Kidney (tissue), 14 donors: ENCODE measurements around the gene FIP1L1. TPM values are rescaled to one million over a fixed set of nuclear protein-coding genes. Genes with fewer than 3 reads are reported as not detected.

Source experiments
- DNase-seq, 5 donors: peaks; one replicate each; pipeline ENCODE4 v3.0.0-alpha.2; 2013 to 2020
- FAIRE-seq: peaks from 2 replicates; lab custom pipeline; 2012; peaks lifted over from hg19 to GRCh38; lab: Jason Lieb, UNC
- H3K27ac ChIP-seq, 2 donors: one replicate each; pipeline ENCODE4 v1.7.0; 2013; ENCODE audit warnings: low read depth in 2 of 2, low read length in 2 of 2, inconsistent platforms in 1 of 2
- H3K27me3 ChIP-seq: one replicate; pipeline ENCODE4 v1.7.1; 2013; ENCODE audit warnings: low read length, inconsistent platforms; ENCODE audit not compliant: control insufficient read depth, insufficient read depth
- H3K36me3 ChIP-seq, 3 donors: one replicate each; pipeline versions ENCODE4 v1.7.0 to v1.7.1; 2013; ENCODE audit warnings: low read length in 3 of 3, control low read depth in 1 of 3, inconsistent platforms in 1 of 3; ENCODE audit not compliant: insufficient read depth in 3 of 3, control insufficient read depth in 2 of 3
- H3K4me1 ChIP-seq, 3 donors: one replicate each; pipeline versions ENCODE4 v1.7.0 to v1.7.1; 2013; ENCODE audit warnings: low read length in 3 of 3, inconsistent platforms in 1 of 3, low read depth in 1 of 3; ENCODE audit not compliant: control insufficient read depth in 2 of 3, insufficient read depth in 2 of 3
- H3K4me3 ChIP-seq, 3 donors: one replicate each; pipeline versions ENCODE4 v1.7.0 to v1.8.1; 2013; ENCODE audit warnings: low read length in 3 of 3, control low read depth in 1 of 3, inconsistent platforms in 1 of 3
- H3K9ac ChIP-seq, 3 donors: one replicate each; pipeline versions ENCODE4 v1.7.0 to v1.7.1; 2013; ENCODE audit warnings: low read length in 3 of 3, control low read depth in 1 of 3, inconsistent platforms in 1 of 3
- H3K9me3 ChIP-seq, 3 donors: one replicate each; pipeline versions ENCODE4 v1.7.0 to v1.7.1; 2013; ENCODE audit warnings: low read length in 3 of 3, control low read depth in 1 of 3, inconsistent platforms in 1 of 3; ENCODE audit not compliant: control insufficient read depth in 2 of 3, insufficient read depth in 1 of 3
- intact Hi-C: fragments of 100-400 bp; cut with DNase I; formaldehyde crosslinking; loops from one replicate; pipeline ENCODE4 v1.11.1; 2022
- polyA plus RNA-seq: library from polyadenylated mRNA; stranded (reverse); fragments of 350-450 nt; fragmentation: Illumina TruSeq; extraction: RNeasy Lipid Tissue Mini Kit (QIAGEN cat#74804); gene quantifications from one replicate; pipeline ENCODE4 v1.2.3, GENCODE V29; 2014; ENCODE audit warnings: low read depth, low replicate concordance; ENCODE audit not compliant: insufficient read depth
- total RNA-seq: library from RNA; stranded (reverse); fragmentation: NEBNext Ultra II Directional; extraction: Animal tissue kit (Norgen Biotek cat#: 25700); gene quantifications from one replicate; pipeline ENCODE4 v1.2.1, GENCODE V29; 2021
- TF ChIP-seq, protein P1 (sequence below): IDR thresholded peaks from 3 replicates; pipeline ENCODE4 v1.5.1; 2012; ENCODE audit warnings: mild to moderate bottlenecking, moderate library complexity, borderline replicate concordance; ENCODE audit not compliant: insufficient read depth; ENCODE audit errors: extremely low read depth
- donor health status: control.
- donor health status: control.
- donor health status: control.
- donor health status: control.
- donor health status: control.
- donor health status: DM: yes; HTN: yes; CAD: no.
- donor health status: Normal renal cell carcinoma (clear cell type).

Gene FIP1L1
- total and polyA plus RNA-seq, 2 donors from 2014 or later, result 25.5 to 48.0 TPM

DNA sequence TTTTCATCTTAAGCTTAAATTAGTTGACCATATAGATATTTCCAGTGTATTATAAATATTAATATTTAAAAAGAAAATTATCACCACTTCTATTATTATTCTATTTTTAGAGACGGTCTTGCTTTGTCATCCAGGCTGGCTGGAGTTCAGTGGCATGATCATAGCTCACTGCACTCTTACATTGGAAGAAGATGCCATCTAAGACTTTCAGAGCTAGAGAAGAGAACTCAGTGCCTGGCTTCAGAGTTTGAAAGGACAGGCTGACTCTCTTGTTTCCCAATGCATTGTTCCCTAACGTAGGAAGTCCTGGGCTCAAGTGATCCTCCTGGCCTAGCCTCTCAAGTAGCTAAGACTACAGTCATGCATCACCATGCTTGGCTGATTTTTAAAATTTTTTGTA, 75.9 kb downstream of the FIP1L1 start:
- peaks cover 9 to 15% (median 11%) of the 10 kb centered on the region in 3 donors for H3K36me3 ChIP-seq
- intact Hi-C loops, result no loop called here
- no peak for FAIRE-seq
- DNase-seq, result no peak
- H3K4me1 ChIP-seq, result no peaks in the 10 kb centered on the region
- TF ChIP-seq, protein P1, sequence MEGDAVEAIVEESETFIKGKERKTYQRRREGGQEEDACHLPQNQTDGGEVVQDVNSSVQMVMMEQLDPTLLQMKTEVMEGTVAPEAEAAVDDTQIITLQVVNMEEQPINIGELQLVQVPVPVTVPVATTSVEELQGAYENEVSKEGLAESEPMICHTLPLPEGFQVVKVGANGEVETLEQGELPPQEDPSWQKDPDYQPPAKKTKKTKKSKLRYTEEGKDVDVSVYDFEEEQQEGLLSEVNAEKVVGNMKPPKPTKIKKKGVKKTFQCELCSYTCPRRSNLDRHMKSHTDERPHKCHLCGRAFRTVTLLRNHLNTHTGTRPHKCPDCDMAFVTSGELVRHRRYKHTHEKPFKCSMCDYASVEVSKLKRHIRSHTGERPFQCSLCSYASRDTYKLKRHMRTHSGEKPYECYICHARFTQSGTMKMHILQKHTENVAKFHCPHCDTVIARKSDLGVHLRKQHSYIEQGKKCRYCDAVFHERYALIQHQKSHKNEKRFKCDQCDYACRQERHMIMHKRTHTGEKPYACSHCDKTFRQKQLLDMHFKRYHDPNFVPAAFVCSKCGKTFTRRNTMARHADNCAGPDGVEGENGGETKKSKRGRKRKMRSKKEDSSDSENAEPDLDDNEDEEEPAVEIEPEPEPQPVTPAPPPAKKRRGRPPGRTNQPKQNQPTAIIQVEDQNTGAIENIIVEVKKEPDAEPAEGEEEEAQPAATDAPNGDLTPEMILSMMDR, result no peak
- H3K27ac ChIP-seq, result no peak overlapping the region
- no peak overlapping the region for H3K9ac ChIP-seq
- H3K4me3 ChIP-seq, result no peak overlapping the region
- no peaks in the 10 kb centered on the region for H3K27me3 ChIP-seq
- H3K9me3 ChIP-seq, result no peaks in the 10 kb centered on the region

DNA sequence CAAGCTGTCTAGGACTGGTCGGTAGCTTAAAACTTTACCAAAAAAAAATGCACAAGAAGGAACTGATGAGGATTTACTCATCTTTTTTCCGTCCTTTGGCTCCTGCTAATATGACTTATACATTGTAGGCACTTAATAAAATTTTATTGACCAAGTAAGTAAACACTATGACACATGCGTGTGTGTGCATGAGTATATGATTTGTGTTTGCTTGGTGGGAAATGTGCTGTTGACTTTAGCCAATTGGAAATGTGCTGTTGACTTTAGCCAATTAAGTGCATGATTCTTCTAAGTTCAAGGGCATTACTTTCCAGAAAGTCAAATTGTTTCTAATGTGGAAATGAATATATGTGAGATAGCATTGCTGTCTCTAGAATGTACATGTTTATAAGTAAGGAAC, 78.3 kb downstream of the FIP1L1 start:
- TF ChIP-seq, protein P1, result no peak
- Histone ChIP-seq H3K27ac (peak overlapping the region in 1 of 2 donors; percentile 33), H3K27me3 (no peaks in the 10 kb centered on the region), H3K36me3 (peaks cover 11 to 27% (median 14%) of the 10 kb centered on the region in 3 donors), H3K9ac (no peak overlapping the region), H3K4me3 (no peak overlapping the region), H3K4me1 (no peaks in the 10 kb centered on the region), H3K9me3 (no peaks in the 10 kb centered on the region)
- intact Hi-C loops, result no loop called here
- peak in 2 of 5 donors; percentile 13 to 27 for DNase-seq
- no peak for FAIRE-seq

DNA sequence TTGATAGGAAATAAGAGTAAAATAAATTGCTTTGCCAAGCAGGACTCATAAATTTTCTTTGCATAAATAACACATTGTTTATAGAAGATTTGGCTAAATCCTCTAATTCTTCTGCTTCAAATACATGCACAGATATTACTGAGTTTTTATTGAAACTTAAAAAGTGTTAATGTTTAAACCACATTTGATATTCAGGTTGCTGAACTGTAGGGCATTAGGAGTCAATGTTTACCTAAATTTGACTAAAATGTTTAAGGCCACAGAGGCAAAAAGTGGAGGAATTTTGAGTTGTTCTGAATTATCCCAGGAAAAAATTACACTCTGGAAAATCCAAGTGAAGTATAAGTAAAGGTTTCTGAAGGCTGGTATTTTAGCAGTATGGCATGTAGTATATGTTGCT, 78.7 kb downstream of the FIP1L1 start:
- intact Hi-C loops, result no loop called here
- TF ChIP-seq, protein P1, result no peak
- DNase-seq, result no peak
- H3K4me1 ChIP-seq, result no peaks in the 10 kb centered on the region
- peak overlapping the region in 1 of 2 donors; percentile 33 for H3K27ac ChIP-seq
- peak; percentile 19 for FAIRE-seq
- no peak overlapping the region for H3K4me3 ChIP-seq
- H3K9me3 ChIP-seq, result no peaks in the 10 kb centered on the region
- H3K9ac ChIP-seq, result no peak overlapping the region
- no peaks in the 10 kb centered on the region for H3K27me3 ChIP-seq
- H3K36me3 ChIP-seq, result peaks cover 11 to 27% (median 14%) of the 10 kb centered on the region in 3 donors

DNA sequence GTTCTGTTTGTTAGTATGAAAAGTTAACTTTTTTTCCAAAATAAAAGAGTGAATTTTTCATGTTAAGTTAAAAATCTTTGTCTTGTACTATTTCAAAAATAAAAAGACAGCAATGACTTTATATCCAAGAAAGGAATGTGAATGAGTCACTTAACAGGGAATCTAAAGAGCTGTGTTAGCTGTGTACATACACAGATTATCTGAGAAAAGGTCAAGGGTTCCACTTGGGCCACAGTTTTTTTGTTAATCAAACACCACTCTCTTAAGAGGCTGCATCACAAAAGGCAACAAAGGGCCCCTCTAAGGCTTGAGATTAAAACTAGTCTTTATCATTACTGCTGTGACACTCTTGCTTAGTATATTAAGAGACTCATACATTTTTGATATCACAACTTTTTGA, 82.1 kb downstream of the FIP1L1 start:
- FAIRE-seq (peak; percentile 8), DNase-seq (no peak)
- intact Hi-C loops, result no loop called here
- H3K36me3 ChIP-seq, result peaks cover 6 to 23% (median 7%) of the 10 kb centered on the region in 3 donors
- no peaks in the 10 kb centered on the region for H3K4me1 ChIP-seq
- no peak overlapping the region for H3K27ac ChIP-seq
- TF ChIP-seq, protein P1, result no peak
- H3K4me3 ChIP-seq, result no peak overlapping the region
- H3K9ac ChIP-seq, result no peak overlapping the region
- no peaks in the 10 kb centered on the region for H3K27me3 ChIP-seq
- H3K9me3 ChIP-seq, result no peaks in the 10 kb centered on the region
